ENCODE results near the gene LITAF. TPM values are rescaled to one million over a fixed set of nuclear protein-coding genes. Genes with fewer than 3 reads are reported as not detected.
A peak's percentile ranks its signal among the peaks of the same experiment; 100 is the strongest.

The LITAF gene
- total RNA-seq, 1 experiment from 2014 or later, result 84.2 TPM

DNA sequence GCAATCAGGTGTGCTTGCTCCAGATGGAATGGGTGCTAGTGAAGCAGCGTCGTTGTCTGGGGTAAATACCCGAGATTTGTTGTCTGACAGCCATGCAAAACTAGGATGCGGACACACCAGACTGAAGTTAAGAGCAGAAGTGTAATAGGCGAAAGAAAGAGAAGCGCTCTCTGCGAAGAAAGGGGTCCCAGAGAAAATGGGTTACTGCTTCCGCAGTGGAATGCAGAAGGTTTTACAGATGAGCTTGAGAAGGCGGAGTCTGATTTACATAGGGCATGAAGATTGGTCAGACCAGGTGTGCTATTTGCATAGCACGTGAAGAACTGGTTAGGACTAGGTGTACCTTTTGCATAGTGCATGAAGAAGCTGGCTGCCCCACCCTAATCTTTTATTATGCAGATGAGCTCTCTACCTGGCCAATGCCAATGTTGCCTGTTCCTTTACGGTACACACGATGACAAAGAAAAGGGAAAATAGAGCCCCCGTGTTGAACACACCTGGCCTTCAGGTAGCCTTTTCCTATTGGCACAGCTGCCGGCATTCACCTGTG is 49.5 kb upstream of the LITAF start:
- no peak for TF ChIP-seq ZNF274 (IDR thresholded peaks at IDR 0.05; ENCODE audit: low read depth, low read length)
- no peak for TF ChIP-seq CEBPB (IDR thresholded peaks at IDR 0.05; ENCODE audit: low read depth)
- no peak for TF ChIP-seq EZH2phosphoT487 (IDR thresholded peaks at IDR 0.05; ENCODE audit: borderline replicate concordance)
- TF ChIP-seq REST (IDR thresholded peaks at IDR 0.05; ENCODE audit: low read depth), result no peak
- no peak for TF ChIP-seq SIN3A (IDR thresholded peaks at IDR 0.05; ENCODE audit: low read depth)
- no peak for TF ChIP-seq FOSL1 (IDR thresholded peaks at IDR 0.05; ENCODE audit: low read depth)
- TF ChIP-seq POLR2A (IDR thresholded peaks at IDR 0.05; ENCODE audit: borderline replicate concordance, extremely low read depth, insufficient read depth, insufficient read length), result no peak
- TF ChIP-seq, protein P1, sequence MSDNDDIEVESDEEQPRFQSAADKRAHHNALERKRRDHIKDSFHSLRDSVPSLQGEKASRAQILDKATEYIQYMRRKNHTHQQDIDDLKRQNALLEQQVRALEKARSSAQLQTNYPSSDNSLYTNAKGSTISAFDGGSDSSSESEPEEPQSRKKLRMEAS (IDR thresholded peaks at IDR 0.05), result no peak
- TF ChIP-seq RAD21 (IDR thresholded peaks at IDR 0.05; ENCODE audit: low read depth), result no peak
- TF ChIP-seq SP1 (IDR thresholded peaks at IDR 0.05; ENCODE audit: low read depth), result no peak
- no peak for TF ChIP-seq CTCF (IDR thresholded peaks at IDR 0.05 in 2 of 3, conservative IDR thresholded peaks at IDR 0.05 in 1 of 3; ENCODE audit: borderline replicate concordance in 1 of 3, insufficient read depth in 1 of 3, low read depth in 2 of 3, low read length in 2 of 3)
- no peak for TF ChIP-seq SRF (IDR thresholded peaks at IDR 0.05; ENCODE audit: low read depth)
- TF ChIP-seq TCF7L2 (IDR thresholded peaks at IDR 0.05; ENCODE audit: borderline replicate concordance, extremely low read depth, insufficient read depth, insufficient read length), result no peak
- no peak for TF ChIP-seq YY1 (IDR thresholded peaks at IDR 0.05; ENCODE audit: extremely low read depth, insufficient replicate concordance, low read depth, low read length)
- TF ChIP-seq CBX3 (IDR thresholded peaks at IDR 0.05; ENCODE audit: low read depth), result no peak
- no peak for TF ChIP-seq EZH2 (IDR thresholded peaks at IDR 0.05)
- no peaks in the 10 kb centered on the region for H3K36me3 ChIP-seq (ENCODE audit: control insufficient read depth in 1 of 2, insufficient read depth in 2 of 2, low read length in 2 of 2)
- H3K9ac ChIP-seq (ENCODE audit: low read length), result no peak overlapping the region
- BruUV-seq (replicated peaks), result no TSS peak
- no peak for DNase-seq (ENCODE audit: low read depth, low spot score)
- ChIA-PET RAD21 (ENCODE audit: low non-redundant PET in 1 of 2, low total read pairs in 2 of 2, uncharacterized antibody in 2 of 2, unreplicated experiment in 2 of 2) (no interaction called here), POLR2A (interaction anchor here (1.1 kb wide), 1 partner anchor 9 kb away, joined by 5 read pairs; no protein-coding TSS in a partner anchor), CTCF (interaction anchor here (1.0 kb wide), 1 partner anchor 228 kb away, joined by 3 read pairs; no protein-coding TSS in a partner anchor)
- H3K4me3 ChIP-seq (replicated peaks in 1 of 2; ENCODE audit: low read depth in 1 of 2, low read length in 2 of 2), result no peak overlapping the region
- H2AFZ ChIP-seq (ENCODE audit: low read depth, low read length, poor library complexity, severe bottlenecking), result no peak overlapping the region
- H3K79me2 ChIP-seq (ENCODE audit: insufficient read depth, low read length), result no peaks in the 10 kb centered on the region
- no peaks in the 10 kb centered on the region for H3K27me3 ChIP-seq (ENCODE audit: insufficient read depth, low read length)
- H4K20me1 ChIP-seq (ENCODE audit: insufficient read depth), result no peaks in the 10 kb centered on the region
- H3K9me2 ChIP-seq (ENCODE audit: insufficient read depth), result no peaks in the 10 kb centered on the region
- H3K27ac ChIP-seq (ENCODE audit: low read depth, low read length), result no peak overlapping the region
- peaks cover 26 to 30% of the 10 kb centered on the region in 2 experiments for H3K4me1 ChIP-seq (ENCODE audit: control insufficient read depth in 1 of 2, insufficient read depth in 2 of 2, low read length in 2 of 2)
- ATAC-seq, result peak; percentile 38
- no peak overlapping the region for H3K4me2 ChIP-seq (ENCODE audit: low read length)
- intact Hi-C loops (cut with micrococcal nuclease), result no loop called here
- no peaks in the 10 kb centered on the region for H3K9me3 ChIP-seq (ENCODE audit: control insufficient read depth in 1 of 2, insufficient read depth in 1 of 2, low read depth in 1 of 2, low read length in 2 of 2)

All from HCT116 (cell line).